Glutamatergic neuron (in vitro differentiated cells): Measurements from ENCODE around the gene CCDC120. TPM values are rescaled to one million over a fixed set of nuclear protein-coding genes. Genes with fewer than 3 reads are reported as not detected.

Experiments used
- DNase-seq: peaks from one replicate; pipeline ENCODE4 v3.0.0; 2022
- H3K27ac Mint-ChIP-seq: one replicate; pipeline ENCODE4 v1.8.0; 2020; ENCODE audit warnings: mild to moderate bottlenecking, mixed read lengths, inconsistent platforms; ENCODE audit not compliant: unreplicated experiment
- H3K27me3 Mint-ChIP-seq: one replicate; pipeline ENCODE4 v1.8.0; 2020; ENCODE audit warnings: mild to moderate bottlenecking, moderate library complexity, mixed read lengths, inconsistent platforms; ENCODE audit not compliant: unreplicated experiment
- H3K36me3 Mint-ChIP-seq: one replicate; pipeline ENCODE4 v1.8.0; 2020; ENCODE audit warnings: mild to moderate bottlenecking, mixed read lengths, inconsistent platforms; ENCODE audit not compliant: unreplicated experiment
- H3K4me1 Mint-ChIP-seq: one replicate; pipeline ENCODE4 v1.8.0; 2020; ENCODE audit warnings: mild to moderate bottlenecking, low read depth, mixed read lengths, inconsistent platforms; ENCODE audit not compliant: unreplicated experiment
- H3K4me3 Mint-ChIP-seq: one replicate; pipeline ENCODE4 v1.8.0; 2020; ENCODE audit warnings: mild to moderate bottlenecking, mixed read lengths, inconsistent platforms; ENCODE audit not compliant: unreplicated experiment
- H3K9me3 Mint-ChIP-seq: one replicate; pipeline ENCODE4 v1.8.0; 2020; ENCODE audit warnings: mild to moderate bottlenecking, moderate library complexity, mixed read lengths, inconsistent platforms; ENCODE audit not compliant: unreplicated experiment
- total RNA-seq: library from RNA; stranded (reverse); fragmentation: NEBNext Ultra II Directional; extraction: Animal tissue kit (Norgen Biotek cat#: 25700); gene quantifications from one replicate; pipeline ENCODE4 v1.2.1, GENCODE V29; 2021; ENCODE audit not compliant: unreplicated experiment
- TF ChIP-seq, protein P1 (sequence below): fragments of 200-600 bp; sonication (generic); IDR thresholded peaks from one replicate; pipeline ENCODE4 v1.5.0; 2021; ENCODE audit not compliant: partially characterized antibody, unreplicated experiment

Gene CCDC120
- total RNA-seq, 1 donor from 2014 or later: 17.6 TPM

DNA sequence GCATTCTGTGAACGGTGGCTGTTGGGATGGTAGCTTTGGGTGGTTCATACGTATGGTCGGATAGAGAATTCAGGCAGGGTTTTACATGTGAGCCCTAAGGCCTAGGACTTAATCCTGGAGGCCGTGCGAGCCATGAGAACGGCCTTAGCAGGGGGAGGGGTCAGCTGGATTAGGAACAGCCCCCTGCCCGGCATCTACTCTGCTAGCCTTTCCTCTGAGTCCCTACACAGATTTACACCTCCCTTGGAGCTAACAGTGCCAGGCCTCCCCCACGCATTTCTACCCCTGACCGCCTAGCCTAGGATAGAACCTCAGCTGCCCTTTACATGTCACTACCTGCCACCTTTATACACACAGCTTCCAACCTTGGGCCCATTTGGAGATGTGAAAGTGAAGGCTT is 7.9 kb downstream of the CCDC120 start:
- Mint-ChIP-seq H3K36me3 (no peaks in the 10 kb centered on the region), H3K27ac (no peak overlapping the region), H3K4me1 (peaks cover 2% of the 10 kb centered on the region), H3K9me3 (peaks cover 8% of the 10 kb centered on the region), H3K4me3 (no peak overlapping the region), H3K27me3 (peaks cover 2% of the 10 kb centered on the region)
- TF ChIP-seq, protein P1, sequence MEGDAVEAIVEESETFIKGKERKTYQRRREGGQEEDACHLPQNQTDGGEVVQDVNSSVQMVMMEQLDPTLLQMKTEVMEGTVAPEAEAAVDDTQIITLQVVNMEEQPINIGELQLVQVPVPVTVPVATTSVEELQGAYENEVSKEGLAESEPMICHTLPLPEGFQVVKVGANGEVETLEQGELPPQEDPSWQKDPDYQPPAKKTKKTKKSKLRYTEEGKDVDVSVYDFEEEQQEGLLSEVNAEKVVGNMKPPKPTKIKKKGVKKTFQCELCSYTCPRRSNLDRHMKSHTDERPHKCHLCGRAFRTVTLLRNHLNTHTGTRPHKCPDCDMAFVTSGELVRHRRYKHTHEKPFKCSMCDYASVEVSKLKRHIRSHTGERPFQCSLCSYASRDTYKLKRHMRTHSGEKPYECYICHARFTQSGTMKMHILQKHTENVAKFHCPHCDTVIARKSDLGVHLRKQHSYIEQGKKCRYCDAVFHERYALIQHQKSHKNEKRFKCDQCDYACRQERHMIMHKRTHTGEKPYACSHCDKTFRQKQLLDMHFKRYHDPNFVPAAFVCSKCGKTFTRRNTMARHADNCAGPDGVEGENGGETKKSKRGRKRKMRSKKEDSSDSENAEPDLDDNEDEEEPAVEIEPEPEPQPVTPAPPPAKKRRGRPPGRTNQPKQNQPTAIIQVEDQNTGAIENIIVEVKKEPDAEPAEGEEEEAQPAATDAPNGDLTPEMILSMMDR: no peak
- no peak for DNase-seq

DNA sequence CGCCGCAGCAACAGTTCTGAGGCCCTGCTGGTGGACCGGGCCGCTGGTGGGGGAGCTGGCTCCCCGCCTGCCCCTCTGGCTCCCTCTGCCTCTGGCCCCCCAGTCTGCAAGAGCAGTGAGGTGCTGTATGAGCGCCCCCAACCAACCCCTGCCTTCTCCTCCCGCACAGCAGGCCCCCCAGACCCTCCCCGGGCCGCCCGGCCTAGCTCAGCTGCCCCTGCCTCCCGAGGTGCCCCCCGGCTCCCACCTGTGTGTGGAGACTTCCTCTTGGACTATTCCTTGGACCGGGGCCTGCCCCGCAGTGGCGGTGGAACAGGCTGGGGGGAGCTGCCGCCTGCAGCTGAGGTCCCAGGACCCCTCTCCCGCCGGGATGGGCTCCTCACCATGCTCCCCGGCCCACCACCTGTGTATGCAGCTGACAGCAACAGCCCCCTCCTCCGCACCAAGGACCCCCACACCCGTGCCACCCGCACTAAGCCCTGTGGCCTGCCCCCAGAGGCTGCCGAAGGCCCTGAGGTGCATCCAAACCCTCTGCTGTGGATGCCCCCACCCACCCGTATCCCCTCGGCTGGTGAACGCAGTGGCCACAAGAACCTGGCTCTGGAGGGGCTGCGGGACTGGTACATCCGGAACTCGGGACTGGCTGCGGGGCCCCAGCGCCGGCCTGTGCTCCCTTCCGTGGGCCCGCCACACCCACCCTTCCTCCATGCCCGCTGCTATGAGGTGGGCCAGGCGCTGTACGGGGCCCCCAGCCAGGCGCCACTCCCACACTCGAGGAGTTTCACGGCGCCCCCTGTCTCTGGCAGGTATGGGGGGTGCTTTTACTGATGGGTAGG is 8.7 kb downstream of the CCDC120 start:
- Mint-ChIP-seq H3K36me3 (no peaks in the 10 kb centered on the region), H3K27me3 (peaks cover 4% of the 10 kb centered on the region), H3K27ac (no peak overlapping the region), H3K4me1 (peaks cover 5% of the 10 kb centered on the region), H3K4me3 (no peak overlapping the region), H3K9me3 (peaks cover 8% of the 10 kb centered on the region)
- TF ChIP-seq, protein P1: no peak
- no peak for DNase-seq

DNA sequence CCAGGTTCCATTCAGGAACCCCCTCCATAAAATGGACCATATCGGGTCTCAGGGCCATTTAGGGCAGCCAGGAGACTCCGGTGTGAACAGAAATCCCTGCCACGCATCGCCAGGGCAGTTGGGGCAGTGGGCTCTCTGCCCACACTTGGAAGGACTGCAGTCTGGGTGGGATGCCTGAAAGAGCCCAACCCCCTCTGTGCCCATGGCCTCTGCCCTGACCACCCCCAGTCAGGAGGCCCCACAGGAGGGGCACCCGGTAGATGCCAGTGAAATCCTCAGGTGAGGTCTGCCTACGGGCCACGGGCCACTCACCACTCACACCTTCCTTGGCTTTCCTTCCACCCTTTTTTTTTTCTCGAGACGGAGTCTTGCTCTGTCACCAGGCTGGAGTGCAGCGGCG is 10.2 kb downstream of the CCDC120 start:
- Mint-ChIP-seq H3K4me1 (peaks cover 5% of the 10 kb centered on the region), H3K4me3 (no peak overlapping the region), H3K27ac (no peak overlapping the region), H3K36me3 (no peaks in the 10 kb centered on the region), H3K27me3 (peaks cover 7% of the 10 kb centered on the region), H3K9me3 (peaks cover 8% of the 10 kb centered on the region)
- no peak for DNase-seq
- TF ChIP-seq, protein P1: no peak

DNA sequence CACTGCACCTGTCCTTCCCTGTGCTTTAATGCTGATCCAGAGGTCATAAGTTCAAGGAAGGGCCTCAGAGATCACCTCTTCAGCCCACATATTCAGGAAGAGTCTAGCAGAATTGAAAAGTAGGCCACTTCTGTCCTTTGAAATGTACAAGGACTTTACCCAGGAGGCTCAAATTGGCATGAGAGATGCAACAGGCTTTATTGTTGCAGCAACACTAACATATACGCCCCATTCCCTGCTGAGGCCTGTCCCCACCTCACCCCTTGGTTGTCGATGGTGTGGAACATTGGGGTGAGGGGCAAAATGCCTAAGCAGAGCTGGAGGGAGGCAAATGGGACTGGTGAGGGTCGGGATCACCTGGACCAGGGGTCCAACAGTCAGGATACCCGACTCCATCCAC is 12.2 kb downstream of the CCDC120 start:
- Mint-ChIP-seq H3K4me1 (peaks cover 5% of the 10 kb centered on the region), H3K36me3 (no peaks in the 10 kb centered on the region), H3K27me3 (peaks cover 7% of the 10 kb centered on the region), H3K4me3 (peak overlapping the region; percentile 34), H3K9me3 (peaks cover 5% of the 10 kb centered on the region), H3K27ac (no peak overlapping the region)
- DNase-seq: no peak
- TF ChIP-seq, protein P1: no peak
